Measurements from ENCODE around the gene VCL. TPM values are rescaled to one million over a fixed set of nuclear protein-coding genes. Genes with fewer than 3 reads are reported as not detected.

Gene VCL
- total RNA-seq, 2 donors from 2014 or later: 346 to 348 TPM

GRCh38 chr10:73968098-73968521 is 29.8 kb upstream of the VCL start:
- Histone ChIP-seq H3K9me3 (no peaks in the 10 kb centered on the region), H3K4me3 (no peak overlapping the region), H3K27me3 (replicated peaks; ENCODE audit: insufficient read depth) (no peaks in the 10 kb centered on the region), H3K36me3 (no peaks in the 10 kb centered on the region), H3K27ac (peak overlapping the region; percentile 89 to 90), H3K4me1 (ENCODE audit: control insufficient read depth in 1 of 2, low read depth in 2 of 2) (peaks cover 22 to 35% of the 10 kb centered on the region in 2 donors)
- ATAC-seq (ENCODE audit: insufficient number of reproducible peaks, low FRiP score, low read depth) (no peak), DNase-seq (ENCODE audit: low spot score) (no peak)
- no peak for TF ChIP-seq CTCF (IDR thresholded peaks at IDR 0.05)

- H3K27me3 ChIP-seq (replicated peaks; ENCODE audit: insufficient read depth): no peaks in the 10 kb centered on the region
- no peak overlapping the region for H3K4me3 ChIP-seq
- H3K27ac ChIP-seq: no peak overlapping the region
- H3K9me3 ChIP-seq: no peaks in the 10 kb centered on the region
- peaks cover 22 to 35% of the 10 kb centered on the region in 2 donors for H3K4me1 ChIP-seq (ENCODE audit: control insufficient read depth in 1 of 2, low read depth in 2 of 2)
- H3K36me3 ChIP-seq: no peaks in the 10 kb centered on the region
- ATAC-seq (ENCODE audit: insufficient number of reproducible peaks, low FRiP score, low read depth) (no peak), DNase-seq (ENCODE audit: low spot score) (no peak)
- TF ChIP-seq CTCF (IDR thresholded peaks at IDR 0.05): no peak
Observed at GRCh38 chr10:73969224-73969841, 28.6 kb upstream of the VCL start.

GRCh38 chr10:73970845-73971244 is 27.1 kb upstream of the VCL start:
- no peaks in the 10 kb centered on the region for H3K36me3 ChIP-seq
- H3K9me3 ChIP-seq: no peaks in the 10 kb centered on the region
- H3K4me1 ChIP-seq (ENCODE audit: control insufficient read depth in 1 of 2, low read depth in 2 of 2): peaks cover 18 to 28% of the 10 kb centered on the region in 2 donors
- H3K27ac ChIP-seq: no peak overlapping the region
- TF ChIP-seq CTCF (IDR thresholded peaks at IDR 0.05): no peak
- ATAC-seq (ENCODE audit: insufficient number of reproducible peaks, low FRiP score, low read depth) (no peak), DNase-seq (ENCODE audit: low spot score) (no peak)
- H3K4me3 ChIP-seq: no peak overlapping the region
- no peaks in the 10 kb centered on the region for H3K27me3 ChIP-seq (replicated peaks; ENCODE audit: insufficient read depth)

GRCh38 chr10:73971636-73972354 is 26.1 kb upstream of the VCL start:
- TF ChIP-seq CTCF (IDR thresholded peaks at IDR 0.05): no peak
- ATAC-seq (ENCODE audit: insufficient number of reproducible peaks, low FRiP score, low read depth) (no peak), DNase-seq (ENCODE audit: low spot score) (no peak)
- Histone ChIP-seq H3K27ac (no peak overlapping the region), H3K9me3 (no peaks in the 10 kb centered on the region), H3K4me1 (ENCODE audit: control insufficient read depth in 1 of 2, low read depth in 2 of 2) (peaks cover 15 to 20% of the 10 kb centered on the region in 2 donors), H3K36me3 (no peaks in the 10 kb centered on the region), H3K27me3 (replicated peaks; ENCODE audit: insufficient read depth) (no peaks in the 10 kb centered on the region), H3K4me3 (no peak overlapping the region)

GRCh38 chr10:73973427-73973826 is 24.5 kb upstream of the VCL start:
- Histone ChIP-seq H3K9me3 (no peaks in the 10 kb centered on the region), H3K4me3 (no peak overlapping the region), H3K4me1 (ENCODE audit: control insufficient read depth in 1 of 2, low read depth in 2 of 2) (peaks cover 2 to 3% of the 10 kb centered on the region in 2 donors), H3K27me3 (replicated peaks; ENCODE audit: insufficient read depth) (no peaks in the 10 kb centered on the region), H3K36me3 (no peaks in the 10 kb centered on the region), H3K27ac (no peak overlapping the region)
- no peak for ATAC-seq (ENCODE audit: insufficient number of reproducible peaks, low FRiP score, low read depth)
- no peak for DNase-seq (ENCODE audit: low spot score)
- TF ChIP-seq CTCF (IDR thresholded peaks at IDR 0.05): no peak
